ENCODE results near the gene BLCAP. TPM values are rescaled to one million over a fixed set of nuclear protein-coding genes. Genes with fewer than 3 reads are reported as not detected.

BLCAP gene
- total RNA-seq, 2 donors from 2014 or later: 93.0 to 101 TPM

- intact Hi-C loops (cut with DNase I): loop anchor here (5.0 kb wide), 1 partner anchor 335 kb away; no protein-coding TSS in a partner anchor
- DNase-seq (ENCODE audit: low spot score): no peak
- 100% methylated on average over 3 of the region's 3 CpGs for WGBS
Observed at GRCh38 chr20:37531856-37532255, 4.2 kb upstream of the BLCAP start.

DNA sequence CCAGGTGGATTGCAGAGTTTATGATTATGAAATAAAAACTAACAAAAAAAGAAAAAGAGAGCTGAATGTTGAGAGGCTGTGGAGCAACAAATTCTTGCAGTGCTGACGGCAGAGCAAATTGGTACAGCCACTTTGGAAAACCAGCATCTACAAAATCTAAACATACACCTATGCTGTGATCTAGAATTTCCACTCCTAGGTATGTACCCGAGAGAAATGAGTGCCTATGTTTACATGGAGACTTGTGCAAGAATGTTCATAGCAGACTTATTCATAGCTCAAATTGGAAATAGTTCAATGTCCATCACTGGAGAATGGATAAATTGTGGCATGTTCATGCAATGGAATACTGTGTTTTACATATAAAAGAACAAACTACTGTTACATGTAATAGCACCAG, 3.0 kb upstream of the BLCAP start:
- DNase-seq (ENCODE audit: low spot score): no peak
- intact Hi-C loops (cut with DNase I): loop anchor here (5.0 kb wide), 1 partner anchor 333 kb away; no protein-coding TSS in a partner anchor
- Histone ChIP-seq H3K27ac (no peak overlapping the region), H3K9me3 (no peaks in the 10 kb centered on the region), H3K36me3 (no peaks in the 10 kb centered on the region), H3K27me3 (replicated peaks; ENCODE audit: insufficient read depth) (no peaks in the 10 kb centered on the region), H3K4me3 (no peak overlapping the region), H3K4me1 (replicated peaks) (no peaks in the 10 kb centered on the region)
- 66% methylated on average over 2 of the region's 2 CpGs for WGBS
- TF ChIP-seq, protein P1, sequence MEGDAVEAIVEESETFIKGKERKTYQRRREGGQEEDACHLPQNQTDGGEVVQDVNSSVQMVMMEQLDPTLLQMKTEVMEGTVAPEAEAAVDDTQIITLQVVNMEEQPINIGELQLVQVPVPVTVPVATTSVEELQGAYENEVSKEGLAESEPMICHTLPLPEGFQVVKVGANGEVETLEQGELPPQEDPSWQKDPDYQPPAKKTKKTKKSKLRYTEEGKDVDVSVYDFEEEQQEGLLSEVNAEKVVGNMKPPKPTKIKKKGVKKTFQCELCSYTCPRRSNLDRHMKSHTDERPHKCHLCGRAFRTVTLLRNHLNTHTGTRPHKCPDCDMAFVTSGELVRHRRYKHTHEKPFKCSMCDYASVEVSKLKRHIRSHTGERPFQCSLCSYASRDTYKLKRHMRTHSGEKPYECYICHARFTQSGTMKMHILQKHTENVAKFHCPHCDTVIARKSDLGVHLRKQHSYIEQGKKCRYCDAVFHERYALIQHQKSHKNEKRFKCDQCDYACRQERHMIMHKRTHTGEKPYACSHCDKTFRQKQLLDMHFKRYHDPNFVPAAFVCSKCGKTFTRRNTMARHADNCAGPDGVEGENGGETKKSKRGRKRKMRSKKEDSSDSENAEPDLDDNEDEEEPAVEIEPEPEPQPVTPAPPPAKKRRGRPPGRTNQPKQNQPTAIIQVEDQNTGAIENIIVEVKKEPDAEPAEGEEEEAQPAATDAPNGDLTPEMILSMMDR (IDR thresholded peaks at IDR 0.05): no peak
- TF ChIP-seq POLR2AphosphoS5 (IDR thresholded peaks at IDR 0.05) (no peak), POLR2A (IDR thresholded peaks at IDR 0.05) (no peak)

More at GRCh38 chr20:37531856-37532255, 4.2 kb upstream of the BLCAP start:
- Histone ChIP-seq H3K4me1 (replicated peaks) (no peaks in the 10 kb centered on the region), H3K36me3 (no peaks in the 10 kb centered on the region), H3K4me3 (no peak overlapping the region), H3K27ac (no peak overlapping the region), H3K27me3 (replicated peaks; ENCODE audit: insufficient read depth) (no peaks in the 10 kb centered on the region), H3K9me3 (no peaks in the 10 kb centered on the region)
- no peak for TF ChIP-seq POLR2AphosphoS5 (IDR thresholded peaks at IDR 0.05)
- TF ChIP-seq, protein P1 (IDR thresholded peaks at IDR 0.05): no peak
- TF ChIP-seq POLR2A (IDR thresholded peaks at IDR 0.05): no peak

DNA sequence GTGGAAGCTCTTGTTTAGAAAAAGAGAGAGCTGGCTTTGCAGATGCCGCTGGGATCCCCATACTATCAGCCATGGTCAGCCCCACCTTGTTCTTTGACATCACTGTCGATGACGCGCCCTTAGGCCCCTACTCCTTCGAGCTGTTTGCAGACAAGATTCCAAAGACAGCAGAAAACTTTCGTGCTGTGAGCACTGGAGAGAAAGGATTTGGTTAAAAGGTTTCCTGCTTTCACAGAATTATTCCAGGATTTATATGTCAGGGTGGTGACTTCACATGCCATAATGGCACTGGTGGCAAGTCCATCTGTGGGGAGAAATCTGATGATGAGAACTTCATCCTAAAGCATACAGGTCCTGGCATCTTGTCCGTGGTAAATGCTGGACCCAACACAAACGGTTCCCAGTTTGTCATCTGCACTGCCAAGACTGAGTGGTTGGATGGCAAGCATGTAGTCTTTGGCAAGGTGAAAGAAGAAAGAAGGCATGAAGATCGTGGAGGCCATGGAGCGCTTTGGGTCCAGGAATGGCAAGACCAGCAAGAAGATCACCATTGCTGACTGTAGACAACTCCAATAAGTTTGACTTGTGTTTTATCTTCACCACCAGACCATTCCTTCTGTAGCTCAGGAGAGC, 2.4 kb upstream of the BLCAP start:
- Histone ChIP-seq H3K9me3 (no peaks in the 10 kb centered on the region), H3K4me3 (no peak overlapping the region), H3K36me3 (no peaks in the 10 kb centered on the region), H3K4me1 (replicated peaks) (no peaks in the 10 kb centered on the region), H3K27me3 (replicated peaks; ENCODE audit: insufficient read depth) (no peaks in the 10 kb centered on the region), H3K27ac (no peak overlapping the region)
- WGBS: 81% methylated on average over 10 of the region's 10 CpGs
- no peak for TF ChIP-seq POLR2A (IDR thresholded peaks at IDR 0.05)
- TF ChIP-seq, protein P1 (IDR thresholded peaks at IDR 0.05): no peak
- no peak for TF ChIP-seq POLR2AphosphoS5 (IDR thresholded peaks at IDR 0.05)
- intact Hi-C loops (cut with DNase I): loop anchor here (5.0 kb wide), 3 partner anchors 133 to 333 kb away; no protein-coding TSS in a partner anchor
- DNase-seq (ENCODE audit: low spot score): no peak

GRCh38 chr20:37529214-37529967, 1.7 kb upstream of the BLCAP start:
- Histone ChIP-seq H3K27ac (no peak overlapping the region), H3K4me3 (no peak overlapping the region), H3K36me3 (no peaks in the 10 kb centered on the region), H3K27me3 (replicated peaks; ENCODE audit: insufficient read depth) (no peaks in the 10 kb centered on the region), H3K4me1 (replicated peaks) (no peaks in the 10 kb centered on the region), H3K9me3 (no peaks in the 10 kb centered on the region)
- no peak for DNase-seq (ENCODE audit: low spot score)
- TF ChIP-seq POLR2A (IDR thresholded peaks at IDR 0.05) (no peak), POLR2AphosphoS5 (IDR thresholded peaks at IDR 0.05) (no peak)
- TF ChIP-seq, protein P1 (IDR thresholded peaks at IDR 0.05): no peak
- intact Hi-C loops (cut with DNase I): loop anchor here (5.0 kb wide), 2 partner anchors 132 to 247 kb away; no protein-coding TSS in a partner anchor
- 76% methylated on average over 8 of the region's 8 CpGs for WGBS
